GM21723 (cell line): ENCODE data around the gene PMIS2.

Source experiments
- ATAC-seq: cut with Tn5 transposase; IDR thresholded peaks from one replicate; pipeline ENCODE4 v1.9.1; 2021; ENCODE audit warnings: mild to moderate bottlenecking, moderate library complexity; ENCODE audit not compliant: unreplicated experiment

Gene PMIS2

GRCh38 chr19:35556025-35556590 lies 29.9 kb upstream of the PMIS2 start:
- ATAC-seq: no peak

GRCh38 chr19:35556846-35557538 lies 29.0 kb upstream of the PMIS2 start:
- ATAC-seq: no peak

DNA sequence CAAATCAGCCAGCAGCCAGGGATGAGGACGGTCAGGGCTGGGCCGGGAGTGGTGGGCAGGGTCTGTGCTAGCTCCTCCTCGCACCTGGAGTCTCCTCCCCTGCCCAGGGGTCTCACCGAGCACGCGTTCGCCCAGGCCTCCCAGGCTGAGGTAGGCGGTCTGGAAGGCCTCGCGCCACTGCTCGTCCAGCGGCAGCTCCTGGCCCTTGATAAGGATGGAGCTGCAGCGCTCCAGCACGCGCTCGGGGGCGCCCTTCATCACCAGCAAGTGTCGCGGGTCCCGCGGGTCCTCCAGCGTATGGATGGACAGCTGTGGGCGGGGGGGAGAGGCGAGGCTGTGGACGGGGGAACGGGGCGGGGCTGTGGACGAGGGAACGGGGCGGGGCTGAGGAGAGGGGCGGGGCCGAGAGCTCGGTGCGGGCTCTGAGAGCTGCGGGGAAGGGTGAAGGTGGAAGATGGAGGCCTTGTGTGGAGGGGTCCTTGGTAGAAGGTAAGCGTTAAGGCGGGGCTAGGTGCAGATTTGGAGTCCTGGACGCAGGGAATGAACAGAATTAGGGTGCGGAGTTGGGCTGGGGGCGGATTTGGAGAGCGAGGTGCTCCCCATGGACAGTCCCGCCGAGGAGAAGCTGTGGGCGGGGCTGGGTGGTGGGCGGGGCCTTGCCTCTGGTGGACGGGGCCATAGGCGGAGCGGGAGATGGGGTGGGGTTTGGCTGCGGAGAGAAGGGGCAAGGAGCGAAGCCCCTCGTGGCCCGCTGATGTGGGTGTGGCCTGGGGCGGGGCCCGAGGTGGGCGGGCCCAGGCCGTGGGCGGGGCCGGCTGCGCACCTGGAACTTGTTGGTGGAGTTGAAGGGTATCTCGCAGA lies 28.2 kb upstream of the PMIS2 start:
- no peak for ATAC-seq

DNA sequence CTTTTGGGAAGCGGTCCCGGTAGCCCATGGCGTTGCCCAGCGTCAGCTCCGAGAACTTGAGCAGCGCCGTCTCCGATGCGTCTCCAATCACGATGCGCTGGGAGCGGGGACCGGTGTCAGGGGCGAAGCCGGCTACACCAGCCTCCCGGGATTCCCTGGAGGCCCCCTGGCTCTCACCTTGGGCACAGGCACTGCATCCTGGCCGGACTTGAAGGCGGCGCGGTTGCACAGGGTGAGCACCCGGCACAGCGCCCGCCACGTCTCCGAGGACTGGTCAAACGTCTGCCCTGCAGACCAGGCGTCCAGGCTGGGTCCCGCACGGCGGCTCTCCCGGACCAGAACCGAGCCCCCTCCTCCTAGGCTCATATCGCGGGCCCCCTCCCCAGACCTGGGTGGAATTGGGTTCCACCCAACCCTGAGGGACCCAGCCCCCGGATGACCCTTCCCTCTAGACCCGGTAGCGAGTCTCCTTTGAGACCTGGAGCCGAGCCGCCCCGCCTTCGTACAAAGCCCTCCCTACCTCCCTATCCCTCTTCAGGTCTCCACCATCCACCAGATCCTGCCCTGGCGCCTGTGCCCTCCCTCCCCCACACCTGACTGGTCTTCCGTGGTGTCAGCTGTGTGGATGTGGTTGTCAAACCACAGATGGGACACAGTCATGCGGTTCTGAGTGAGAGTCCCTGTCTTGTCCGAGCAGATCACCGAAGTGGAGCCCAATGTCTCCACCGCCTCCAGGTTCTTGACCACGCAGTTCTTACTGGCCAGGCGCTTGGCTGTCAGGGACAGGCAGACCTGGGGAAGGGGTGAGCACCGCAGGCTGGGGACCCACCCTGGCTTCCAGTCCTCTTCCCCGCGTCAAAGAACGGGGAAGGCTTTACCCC lies 27.3 kb upstream of the PMIS2 start:
- ATAC-seq: peak; percentile 19

DNA sequence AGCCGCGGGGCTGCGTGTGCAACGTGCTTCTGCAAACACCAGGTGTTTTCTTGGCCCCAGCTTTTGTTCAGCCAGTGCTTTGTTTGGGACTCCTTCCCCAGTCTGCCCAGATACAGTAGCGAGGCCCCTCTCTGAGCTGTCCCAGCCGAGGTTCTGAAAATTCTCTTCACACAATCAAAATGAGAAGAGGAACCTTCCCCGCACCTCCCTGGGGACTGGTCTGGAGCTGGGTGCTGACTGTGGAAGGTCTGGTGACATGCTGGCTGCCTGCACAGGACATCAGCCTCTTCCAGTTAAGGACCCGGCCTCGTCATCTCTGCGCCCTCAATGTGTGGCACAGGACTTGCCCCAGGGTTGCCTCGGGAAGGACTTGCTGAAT lies 26.7 kb upstream of the PMIS2 start:
- peak; percentile 66 for ATAC-seq

DNA sequence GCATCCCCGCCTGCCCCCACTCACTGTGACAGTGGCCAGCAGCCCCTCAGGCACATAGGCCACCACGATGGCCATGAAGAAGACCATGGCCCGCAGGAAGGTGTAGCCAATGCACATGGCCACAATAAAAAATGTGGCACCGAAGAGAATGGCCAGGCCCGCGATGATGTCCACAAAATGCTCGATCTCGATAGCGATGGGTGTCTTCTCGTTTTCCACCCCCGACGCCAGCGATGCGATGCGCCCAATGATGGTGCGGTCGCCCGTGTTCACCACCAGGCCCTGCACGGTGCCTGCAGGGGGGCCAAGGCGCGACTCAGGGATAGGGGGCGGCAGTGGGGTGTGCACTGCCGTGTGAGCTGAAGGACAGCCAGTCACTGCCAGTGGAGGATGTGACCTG lies 26.2 kb upstream of the PMIS2 start:
- ATAC-seq: no peak

DNA sequence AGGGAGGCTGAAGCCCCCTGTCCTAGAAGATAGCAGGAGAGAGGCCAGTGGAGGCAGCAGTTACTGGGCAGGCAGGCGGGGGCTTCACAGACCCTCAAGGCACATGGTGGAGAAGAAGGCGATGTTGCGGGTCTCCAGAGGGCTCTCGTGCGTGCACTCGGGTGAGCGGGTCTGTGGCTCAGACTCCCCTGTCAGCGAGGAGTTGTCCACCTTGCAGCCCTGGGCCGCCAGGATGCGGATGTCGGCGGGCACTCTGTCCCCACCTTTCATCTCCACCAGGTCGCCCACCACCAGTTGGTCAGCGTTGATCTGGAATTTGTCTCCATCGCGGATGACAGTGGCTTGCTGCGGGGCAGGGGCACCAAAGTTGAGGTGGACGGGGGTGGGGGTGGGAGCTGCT lies 25.7 kb upstream of the PMIS2 start:
- no peak for ATAC-seq

- no peak for ATAC-seq
These were observed 25.3 kb upstream of the PMIS2 start for GRCh38 chr19:35560677-35561076.

DNA sequence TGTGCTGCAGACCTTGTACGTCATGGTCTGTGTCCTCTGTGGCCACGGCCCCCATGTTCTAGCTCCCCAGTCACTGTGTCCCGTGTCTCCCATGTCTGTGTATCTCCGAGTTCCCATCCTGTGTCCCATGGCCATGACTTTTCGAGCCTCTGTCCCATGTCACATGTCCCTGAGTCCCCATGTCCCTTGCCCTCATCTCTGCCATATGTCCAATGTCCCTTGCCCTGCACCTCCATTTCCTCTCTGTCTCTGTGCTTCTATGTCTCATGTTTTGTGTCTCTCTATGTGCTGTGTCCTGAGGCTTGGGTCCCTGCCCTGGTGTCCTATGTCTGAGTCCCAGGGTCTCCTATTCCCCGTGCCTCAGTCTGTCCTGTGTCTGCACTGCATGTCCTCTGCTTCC lies 24.5 kb upstream of the PMIS2 start:
- no peak for ATAC-seq

DNA sequence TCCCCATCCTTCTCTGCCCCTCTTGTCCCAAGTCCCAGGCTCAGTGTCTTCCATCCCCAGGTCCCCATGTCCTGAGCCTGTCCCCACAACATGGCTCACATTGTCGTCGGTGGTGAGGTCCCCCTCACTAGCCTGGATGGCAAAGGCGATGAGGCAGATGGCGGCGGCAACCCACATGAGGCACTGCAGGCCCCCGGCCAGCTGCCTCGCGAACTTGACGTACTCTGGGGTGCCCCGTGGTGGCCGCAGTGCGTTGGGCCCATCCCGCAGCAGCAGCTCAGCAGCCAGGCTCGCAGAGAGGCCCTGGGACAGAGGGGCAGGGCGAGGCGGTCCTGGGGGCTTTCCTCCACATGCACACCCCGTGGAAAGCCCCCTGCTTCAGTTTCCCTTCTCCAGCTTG lies 23.6 kb upstream of the PMIS2 start:
- ATAC-seq: no peak

DNA sequence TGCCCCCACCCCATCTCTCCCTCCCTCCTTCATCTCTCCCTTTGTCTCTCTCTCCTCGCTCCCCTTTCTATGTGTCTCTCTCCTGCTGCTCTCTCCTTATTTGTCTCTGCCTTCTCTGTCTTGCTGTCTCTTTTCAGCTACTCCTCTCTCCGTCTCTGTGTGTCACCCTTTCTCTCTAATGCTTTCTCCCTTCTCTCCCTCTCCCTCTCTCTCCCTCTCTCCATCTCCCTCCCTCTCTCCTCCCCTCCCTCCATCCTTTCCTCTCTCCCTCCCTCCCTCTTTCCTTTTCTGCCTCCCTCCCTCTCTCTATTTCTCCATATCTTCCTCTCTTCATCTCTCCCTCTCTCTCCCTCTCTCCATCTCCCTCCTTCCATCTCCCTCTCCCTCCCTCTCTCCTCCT lies 23.2 kb upstream of the PMIS2 start:
- no peak for ATAC-seq

DNA sequence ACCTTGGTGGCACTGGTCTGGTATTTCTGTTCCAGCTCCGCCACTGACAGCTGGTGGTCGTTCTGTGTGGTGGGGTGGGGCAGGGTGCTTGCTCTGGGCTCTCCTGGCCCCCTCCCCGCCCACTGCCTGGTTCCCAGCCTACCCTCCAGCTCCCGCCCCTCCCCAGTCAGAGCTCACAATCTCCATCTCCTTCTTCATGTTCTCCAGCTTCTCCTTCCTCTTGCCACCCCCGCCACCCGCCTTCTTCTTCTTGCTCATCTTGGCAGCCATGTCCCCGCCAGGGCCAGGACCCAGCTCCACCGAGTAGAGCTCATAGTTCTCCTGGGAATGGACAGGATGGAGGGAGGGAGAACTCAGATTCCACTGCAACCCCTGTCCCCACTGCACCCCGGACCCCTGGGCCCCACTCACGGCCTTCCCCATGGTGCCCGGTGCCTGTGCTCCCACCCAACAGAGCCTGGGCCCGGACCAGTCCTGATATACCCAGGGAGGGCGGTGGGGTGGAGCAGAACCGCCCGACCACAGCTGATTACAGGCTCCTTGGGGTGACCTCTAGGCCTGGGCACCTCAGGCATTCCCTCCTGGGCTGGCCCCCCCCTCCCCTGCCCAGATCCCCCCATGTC lies 22.7 kb upstream of the PMIS2 start, which contains the start of gene ATP4A:
Gene ATP4A, minus strand, starts transcription at position 452 of the 623 bp plus-strand sequence. Its CDS starts 29 bp downstream, at position 423.
- no peak for ATAC-seq

DNA sequence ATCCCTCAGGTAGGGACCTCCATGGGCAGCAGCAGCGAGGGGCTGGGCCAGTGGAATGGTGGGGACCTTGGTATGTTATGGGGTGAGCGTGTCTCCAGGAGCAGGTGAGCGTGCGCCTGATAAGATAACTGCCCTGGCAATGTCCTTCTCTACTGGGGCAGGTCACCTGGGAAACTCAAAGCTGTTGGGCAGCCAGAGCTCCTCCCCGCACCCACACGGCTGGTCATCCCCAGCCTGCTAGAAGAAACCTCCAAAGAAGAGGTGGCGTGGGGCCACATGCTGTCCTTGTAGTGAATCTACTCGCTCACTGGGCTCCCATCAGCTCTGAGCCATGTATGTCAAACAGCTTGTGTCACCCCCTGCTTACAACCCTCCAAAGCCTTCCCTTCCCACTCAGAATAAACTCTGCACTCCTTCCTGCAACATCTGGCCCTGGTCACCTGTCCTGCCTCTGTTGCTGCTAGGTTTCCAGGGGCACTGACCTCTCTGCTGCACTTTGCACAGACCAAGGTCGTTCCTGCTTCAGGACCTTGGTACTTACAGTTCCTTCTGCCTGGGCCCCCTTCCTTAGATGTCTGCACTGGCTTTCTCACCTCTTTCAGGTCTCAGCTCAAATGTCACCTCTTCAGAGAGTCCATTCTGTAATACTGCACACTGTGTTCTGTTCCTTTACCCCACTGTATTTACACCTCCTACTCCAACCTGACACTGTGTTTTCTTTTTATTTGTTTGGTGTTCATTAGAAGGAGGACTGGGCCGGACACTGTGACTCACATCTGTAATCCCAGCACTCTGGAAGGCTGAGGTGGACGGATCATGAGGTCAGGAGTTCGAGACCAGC lies 20.7 kb upstream of the PMIS2 start:
- ATAC-seq: no peak

GRCh38 chr19:35566738-35567137 lies 19.2 kb upstream of the PMIS2 start:
- ATAC-seq: no peak

DNA sequence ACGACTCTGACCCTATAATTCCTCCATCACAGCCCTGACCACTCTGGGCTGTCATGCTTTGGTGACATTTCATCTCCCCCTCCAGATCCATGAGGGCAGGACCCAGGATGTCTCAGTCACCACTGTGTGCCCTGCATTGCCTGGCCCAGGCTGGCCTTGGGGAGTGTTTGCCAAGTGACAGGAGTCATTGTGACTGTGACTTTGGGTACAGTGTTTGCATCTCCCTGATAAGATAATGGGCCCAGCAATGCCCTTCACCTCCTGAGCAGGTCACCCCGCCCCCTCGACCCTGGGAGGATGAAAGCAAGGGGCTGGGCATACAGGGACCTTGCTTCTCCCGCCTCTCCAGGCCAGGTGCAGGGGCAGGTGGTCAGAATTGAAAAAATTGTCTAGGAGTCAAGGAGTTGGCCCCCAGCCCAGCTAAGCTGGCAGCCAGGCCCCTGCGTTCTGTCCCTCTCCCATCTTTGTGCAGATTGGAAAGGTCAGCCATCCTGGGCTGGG lies 16.6 kb upstream of the PMIS2 start:
- ATAC-seq: no peak

DNA sequence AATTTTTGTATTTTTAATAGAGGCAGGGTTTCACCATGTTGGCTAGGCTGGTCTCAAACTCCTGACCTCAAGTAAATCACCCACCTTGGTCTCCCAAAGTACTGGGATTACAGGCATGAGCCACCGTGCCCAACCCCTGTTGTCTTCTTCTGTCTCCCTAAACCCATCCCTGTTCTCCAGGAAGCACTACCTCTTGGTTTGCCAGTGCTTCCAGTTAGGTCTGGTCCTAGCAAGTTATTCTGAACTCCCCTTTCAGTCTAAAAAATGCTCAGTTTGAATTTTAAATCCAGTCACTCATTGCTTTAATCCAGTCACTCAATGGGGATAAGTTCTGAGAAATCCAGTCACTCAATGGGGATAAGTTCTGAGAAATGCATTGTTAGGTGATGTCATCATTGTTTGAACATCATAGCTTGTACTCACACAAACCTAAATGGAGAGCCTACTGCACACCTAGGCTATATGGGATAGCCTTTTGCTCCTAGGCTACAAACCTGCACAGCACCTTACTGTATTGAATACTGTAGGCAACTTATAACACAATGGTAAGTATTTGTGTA lies 14.5 kb upstream of the PMIS2 start:
- ATAC-seq: no peak

- ATAC-seq: no peak
These were observed 8.1 kb upstream of the PMIS2 start for GRCh38 chr19:35577918-35578317.

DNA sequence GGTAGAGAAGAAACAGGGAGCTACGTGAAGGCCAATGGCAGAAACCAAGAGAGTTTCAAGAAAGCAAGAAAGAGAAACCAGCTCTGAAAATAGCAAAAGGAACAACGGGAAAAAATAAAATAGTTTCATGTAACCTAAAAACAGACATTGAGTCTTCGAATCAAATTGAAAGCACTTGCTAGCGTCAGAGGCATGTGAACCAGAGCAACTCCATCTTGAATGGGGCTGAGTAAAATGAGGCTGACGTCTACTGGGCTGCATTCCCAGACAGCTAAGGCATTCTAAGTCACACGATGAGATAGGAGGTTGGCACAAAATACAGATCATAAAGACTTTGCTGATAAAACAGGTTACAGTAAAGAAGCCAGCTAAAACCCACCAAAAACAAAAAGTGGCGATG lies 7.3 kb upstream of the PMIS2 start:
- no peak for ATAC-seq

GRCh38 chr19:35582760-35583159 lies 3.2 kb upstream of the PMIS2 start:
- ATAC-seq: no peak
